ENCODE data around the gene ATXN3L. TPM values are rescaled to one million over a fixed set of nuclear protein-coding genes. Genes with fewer than 3 reads are reported as not detected.

ATXN3L gene
- total RNA-seq (2014; rRNA removed; shearing (Covaris generic)): not detected in 2 replicates
- not detected in 2 replicates for polyA plus RNA-seq (2015; cell fraction: cytosol; rRNA removed)
- polyA plus RNA-seq (2015; cell fraction: nucleus; rRNA removed): not detected in 2 replicates

GRCh38 chrX:13319953-13320352 is at the start of gene ATXN3L:
Gene ATXN3L (minus strand): TSS chrX:13320053. CDS start chrX:13319934, 119 bp downstream.
- no peak for DNase-seq (ENCODE audit: low read depth)

GRCh38 chrX:13369256-13370030 is 49.6 kb upstream of the ATXN3L start:
- DNase-seq (ENCODE audit: low read depth): no peak

DNA sequence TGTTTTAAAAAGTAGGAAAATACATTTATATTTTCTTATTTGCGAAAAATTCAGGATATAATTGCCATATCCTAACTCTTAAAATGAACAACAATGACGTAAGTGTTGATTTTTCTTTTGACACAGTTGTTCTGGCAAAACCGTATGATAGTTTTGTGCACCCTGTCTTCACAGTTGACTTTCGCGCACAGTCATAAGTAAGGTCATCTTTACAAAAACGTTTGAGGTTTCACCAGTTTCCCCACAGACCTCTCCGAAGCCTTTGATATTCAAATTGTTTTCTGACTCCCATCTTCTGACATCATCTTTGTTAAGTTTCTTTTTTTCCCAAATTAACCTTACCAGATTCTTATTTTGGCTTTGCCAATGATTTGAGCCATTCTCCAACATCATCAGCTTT is 48.1 kb upstream of the ATXN3L start:
- DNase-seq (ENCODE audit: low read depth): no peak

GRCh38 chrX:13366698-13367097 is 46.8 kb upstream of the ATXN3L start:
- no peak for DNase-seq (ENCODE audit: low read depth)

GRCh38 chrX:13365161-13365560 is 45.3 kb upstream of the ATXN3L start:
- no peak for DNase-seq (ENCODE audit: low read depth)

- DNase-seq (ENCODE audit: low read depth): no peak
Observed at GRCh38 chrX:13364230-13364857, 44.5 kb upstream of the ATXN3L start.

DNA sequence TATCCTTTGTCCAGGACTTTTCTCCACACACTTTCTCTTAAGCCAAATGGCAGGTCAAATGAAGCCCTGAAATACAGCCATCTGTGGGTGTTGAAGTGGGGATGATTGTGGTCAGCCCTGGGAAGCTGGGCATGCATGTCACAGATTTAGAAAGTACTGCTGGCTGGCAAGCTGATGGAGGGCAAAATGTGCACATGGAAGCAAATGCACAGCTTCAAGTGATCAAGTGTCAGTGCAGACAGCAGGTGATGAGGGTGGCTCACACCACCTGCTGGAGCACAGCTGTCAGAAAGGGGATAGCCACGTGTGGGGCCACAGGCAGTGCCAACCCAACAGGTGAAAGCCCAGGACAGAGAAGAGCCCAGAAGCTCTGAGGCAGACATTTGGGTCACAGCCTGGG is 40.3 kb upstream of the ATXN3L start:
- no peak for DNase-seq (ENCODE audit: low read depth)

DNA sequence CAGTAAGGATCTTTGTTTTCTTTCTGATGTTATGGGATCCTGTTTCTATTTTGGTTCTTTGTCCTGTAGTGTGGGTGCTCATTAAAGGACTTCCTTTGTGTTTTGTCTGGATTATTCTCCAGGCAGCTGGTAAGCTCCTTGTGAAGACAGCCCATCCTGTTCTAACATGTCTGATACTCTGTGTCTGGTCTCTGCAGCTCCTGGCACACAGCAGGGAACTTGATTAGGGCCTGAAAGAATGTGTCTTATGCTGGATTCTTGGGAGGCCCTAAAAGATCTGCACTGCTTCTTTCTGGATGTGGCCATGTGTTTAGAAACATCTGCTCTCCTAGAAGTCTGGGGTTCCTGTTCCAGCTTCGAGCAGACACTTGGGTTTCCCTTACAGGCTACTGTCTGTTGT is 38.1 kb upstream of the ATXN3L start:
- no peak for DNase-seq (ENCODE audit: low read depth)

- DNase-seq (ENCODE audit: low read depth): no peak
Observed at GRCh38 chrX:13346646-13347045, 26.8 kb upstream of the ATXN3L start.

GRCh38 chrX:13345438-13345837 is 25.6 kb upstream of the ATXN3L start:
- DNase-seq (ENCODE audit: low read depth): no peak

- DNase-seq (ENCODE audit: low read depth): no peak
Observed at GRCh38 chrX:13345037-13345436, 25.2 kb upstream of the ATXN3L start.

GRCh38 chrX:13341491-13342101 is 21.7 kb upstream of the ATXN3L start:
- DNase-seq (ENCODE audit: low read depth): peak; percentile 32

GRCh38 chrX:13340182-13340791 is 20.4 kb upstream of the ATXN3L start:
- no peak for DNase-seq (ENCODE audit: low read depth)

GRCh38 chrX:13339607-13340006 is 19.8 kb upstream of the ATXN3L start:
- DNase-seq (ENCODE audit: low read depth): no peak

DNA sequence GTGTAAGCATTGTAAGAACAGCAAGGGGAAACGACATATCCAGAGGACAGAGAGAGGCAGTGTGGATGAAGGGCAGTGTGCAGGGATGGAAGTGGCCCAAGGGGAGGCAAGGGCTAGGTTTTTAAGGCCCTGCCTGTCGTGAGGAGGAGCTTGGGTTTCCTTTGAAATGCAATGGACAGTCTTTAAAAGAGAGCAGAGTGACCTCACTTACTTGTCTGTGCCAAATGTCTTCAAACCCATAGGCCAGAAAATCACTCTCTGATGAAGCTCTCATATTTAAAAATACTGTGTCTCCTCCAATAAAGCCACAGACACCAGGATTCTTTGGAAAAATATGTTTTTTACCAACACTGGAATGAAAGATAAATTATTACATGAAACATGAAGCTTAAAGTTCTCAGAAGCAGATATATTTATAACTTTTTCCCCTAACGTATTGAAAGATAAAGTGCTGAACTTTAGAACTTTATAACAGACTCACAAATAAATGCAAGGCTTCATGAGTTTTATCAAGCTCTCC is 19.2 kb upstream of the ATXN3L start:
- DNase-seq (ENCODE audit: low read depth): no peak

- peak; percentile 10 for DNase-seq (ENCODE audit: low read depth)
Observed at GRCh38 chrX:13334491-13334890, 14.6 kb upstream of the ATXN3L start.

DNA sequence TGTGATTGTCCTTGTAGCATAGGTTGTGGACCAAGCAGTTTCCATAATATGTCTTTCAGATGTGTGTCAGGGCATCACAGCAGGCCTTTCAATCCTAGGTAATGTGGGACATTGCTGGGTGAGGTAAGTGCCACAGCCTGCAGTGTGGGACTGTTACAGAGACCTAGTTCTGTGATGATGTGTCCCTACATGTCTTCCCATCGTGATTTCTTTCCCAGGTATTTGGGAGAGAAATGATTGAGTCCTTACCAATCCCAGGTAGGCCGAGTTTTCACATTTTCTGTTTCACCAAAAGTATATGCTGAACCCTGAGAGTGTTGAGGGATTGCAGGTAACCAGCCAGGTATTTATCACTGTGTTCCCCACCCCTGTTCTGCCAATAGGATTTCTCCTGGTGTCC is 10.6 kb upstream of the ATXN3L start:
- no peak for DNase-seq (ENCODE audit: low read depth)

DNA sequence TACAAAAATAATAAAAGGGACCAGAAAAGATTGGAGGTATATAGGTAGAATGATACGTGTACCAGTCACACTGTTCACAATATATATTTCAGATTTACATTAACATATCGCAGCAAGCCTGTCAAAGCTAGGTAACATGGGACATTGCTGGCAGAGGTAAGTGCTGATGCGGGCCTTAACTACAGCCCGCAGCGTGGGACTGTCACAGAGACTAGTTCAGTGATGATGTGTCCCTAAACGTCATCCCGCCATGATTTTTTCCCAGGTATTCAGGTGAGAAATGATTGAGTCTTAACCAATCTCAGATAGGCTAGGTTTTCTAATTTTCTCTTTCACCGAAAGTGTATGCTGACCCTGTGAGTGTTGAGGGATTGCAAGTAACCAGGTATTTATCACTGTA is 7.8 kb upstream of the ATXN3L start:
- no peak for DNase-seq (ENCODE audit: low read depth)

DNA sequence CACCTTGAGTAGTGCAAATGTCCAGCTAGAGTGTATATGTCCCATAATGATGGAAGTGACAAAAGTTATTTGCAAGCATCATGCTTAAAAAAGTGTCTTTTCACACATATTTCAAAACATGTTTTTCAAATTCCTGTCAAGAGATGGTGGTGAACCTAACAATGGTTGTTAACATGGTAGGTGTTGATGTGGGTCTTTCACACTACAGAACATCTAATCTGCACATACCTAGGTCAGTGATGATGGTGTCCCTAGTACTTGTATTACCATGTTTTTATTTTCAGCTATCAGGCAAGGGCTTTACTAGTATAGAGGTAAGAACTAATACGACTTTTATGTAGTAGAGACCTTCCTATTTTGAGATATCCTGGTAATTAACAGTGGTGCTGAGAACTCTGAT is 3.4 kb upstream of the ATXN3L start:
- DNase-seq (ENCODE audit: low read depth): no peak

- DNase-seq (ENCODE audit: low read depth): no peak
Observed at GRCh38 chrX:13317366-13317765, 2.5 kb downstream of the ATXN3L start.

- no peak for DNase-seq (ENCODE audit: low read depth)
Observed at GRCh38 chrX:13311560-13311959, 8.3 kb downstream of the ATXN3L start.

GRCh38 chrX:13309631-13310030 is 10.2 kb downstream of the ATXN3L start:
- DNase-seq (ENCODE audit: low read depth): no peak
